GM18870 (cell line): Measurements from ENCODE around the gene BRPF1.
A peak's percentile ranks its signal among the peaks of the same experiment; 100 is the strongest.

ENCODE experiments used
- ATAC-seq: cut with Tn5 transposase; IDR thresholded peaks from one replicate; pipeline ENCODE4 v1.9.1; 2021; ENCODE audit warnings: moderate library complexity; ENCODE audit not compliant: unreplicated experiment

The BRPF1 gene

DNA sequence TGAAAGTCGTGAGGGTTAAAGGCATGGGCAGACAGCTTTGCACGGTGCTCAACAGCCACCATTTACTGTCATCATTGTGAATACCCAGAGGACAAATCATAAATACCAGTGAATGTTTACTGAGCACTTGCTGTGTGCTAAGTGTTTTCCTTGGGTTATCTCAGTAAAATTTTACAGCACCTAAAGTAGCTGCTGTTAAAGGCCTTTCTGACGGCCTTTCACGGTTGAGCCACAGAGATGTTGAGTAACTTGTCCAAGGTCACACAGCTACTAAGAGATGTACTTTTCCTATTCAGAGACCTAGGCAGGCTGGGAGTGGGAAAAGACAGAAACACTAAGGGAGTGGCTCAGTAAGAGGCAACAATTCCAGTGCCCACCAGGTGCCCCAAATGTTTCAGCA lies 28.3 kb upstream of the BRPF1 start:
- no peak for ATAC-seq

DNA sequence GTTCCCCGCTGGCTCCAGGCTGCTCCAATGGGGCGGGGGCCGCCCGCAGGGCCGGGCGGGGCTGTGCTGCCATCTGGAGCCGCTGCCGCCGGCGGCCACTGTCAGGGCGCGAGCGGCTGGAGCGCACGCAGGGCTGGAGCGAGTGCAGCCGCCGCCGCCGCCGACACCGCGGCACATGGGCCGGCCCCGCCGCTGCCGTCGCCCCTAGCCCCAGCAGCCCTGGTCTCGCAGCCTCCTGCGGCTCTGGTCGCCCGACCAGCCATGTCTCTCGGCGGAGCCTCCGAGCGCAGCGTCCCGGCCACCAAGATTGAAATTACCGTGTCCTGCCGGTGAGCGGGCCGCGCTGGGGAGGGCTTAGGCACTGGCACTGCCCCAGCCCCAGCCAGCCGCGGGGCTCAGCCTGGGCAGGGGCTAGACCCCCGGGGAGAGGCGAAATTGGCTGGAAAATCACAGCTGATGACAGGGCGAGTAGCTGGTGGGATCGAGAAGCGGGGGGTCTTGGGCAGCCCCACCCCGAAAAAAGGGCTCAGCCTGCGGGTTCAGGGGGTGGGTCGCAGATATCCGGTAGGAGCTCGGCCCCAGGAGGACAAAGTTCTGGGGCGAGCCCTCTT lies 27.7 kb upstream of the BRPF1 start, which contains the start of gene CPNE9:
Gene CPNE9, plus strand, starts transcription at position 98 of the 611 bp plus-strand sequence. Its CDS starts 164 bp downstream, at position 262.
- ATAC-seq, result no peak

DNA sequence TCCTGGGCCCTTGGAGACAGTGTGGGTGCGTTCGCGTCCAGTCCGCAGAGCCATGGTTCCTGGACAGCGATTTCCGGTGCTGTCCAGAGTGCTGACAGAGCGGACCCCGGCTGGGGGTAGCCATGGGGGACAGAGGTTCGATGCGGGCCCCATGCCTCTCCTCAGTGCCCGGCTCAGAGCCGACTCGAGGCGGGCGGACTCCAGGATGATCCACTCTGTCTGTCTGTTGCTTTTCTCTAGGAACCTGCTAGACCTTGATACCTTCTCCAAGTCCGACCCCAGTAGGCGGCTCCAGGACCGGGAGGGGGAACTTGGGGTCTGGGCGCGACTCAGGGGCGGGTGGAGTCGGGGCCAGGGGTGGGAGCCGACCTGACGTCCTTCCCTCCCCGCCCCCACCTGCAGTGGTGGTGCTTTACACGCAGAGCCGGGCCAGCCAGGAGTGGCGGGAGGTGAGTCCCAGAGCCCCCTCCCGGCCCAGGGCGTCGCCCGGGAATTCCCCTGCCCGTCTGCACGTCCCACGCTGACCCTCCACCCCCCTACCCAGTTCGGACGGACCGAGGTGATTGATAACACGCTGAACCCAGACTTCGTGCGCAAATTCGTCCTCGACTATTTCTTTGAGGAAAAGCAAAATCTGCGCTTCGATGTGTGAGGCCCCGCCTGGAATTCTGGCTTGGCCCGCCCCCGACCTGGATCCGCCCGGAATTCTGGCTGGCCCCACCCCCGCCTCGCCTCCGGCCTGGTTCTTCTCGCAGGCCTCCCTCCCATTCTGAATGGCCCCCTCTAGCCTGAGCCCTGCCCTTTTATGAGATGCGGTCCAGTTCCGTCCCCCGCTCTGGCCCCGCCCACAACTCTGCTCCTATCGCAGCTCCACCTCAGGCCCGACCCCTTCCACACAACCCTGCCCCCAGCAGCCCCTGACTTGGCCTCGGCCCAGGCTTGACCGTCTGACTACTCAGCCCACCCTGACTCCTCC lies 26.9 kb upstream of the BRPF1 start:
- ATAC-seq, result no peak

DNA sequence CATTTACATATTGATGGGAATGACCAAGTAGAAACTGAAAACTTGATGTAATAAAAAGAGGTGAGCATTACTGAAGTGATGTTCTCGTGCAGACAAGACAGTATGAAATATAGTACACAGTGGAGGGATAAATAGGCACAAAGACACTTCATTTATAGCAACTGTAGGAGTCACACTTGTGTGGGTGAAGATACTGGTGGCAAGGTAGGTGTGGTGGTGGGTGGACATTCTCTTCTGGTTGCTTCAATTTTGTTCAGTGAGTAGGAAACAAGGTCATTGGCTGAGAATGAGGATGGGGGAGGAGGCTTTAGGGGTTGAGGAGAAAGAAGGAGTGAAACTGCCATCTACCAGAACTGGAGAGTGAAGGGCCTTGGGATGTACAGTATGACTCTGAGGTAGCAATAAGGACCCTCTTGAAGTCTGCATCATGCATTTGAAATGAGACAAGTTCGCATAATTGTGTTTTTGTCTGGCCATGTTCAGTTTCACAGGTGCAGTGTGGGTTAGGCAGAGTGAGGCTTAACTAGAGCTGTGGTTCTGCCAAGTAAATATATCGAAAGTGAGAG lies 21.3 kb upstream of the BRPF1 start:
- no peak for ATAC-seq

DNA sequence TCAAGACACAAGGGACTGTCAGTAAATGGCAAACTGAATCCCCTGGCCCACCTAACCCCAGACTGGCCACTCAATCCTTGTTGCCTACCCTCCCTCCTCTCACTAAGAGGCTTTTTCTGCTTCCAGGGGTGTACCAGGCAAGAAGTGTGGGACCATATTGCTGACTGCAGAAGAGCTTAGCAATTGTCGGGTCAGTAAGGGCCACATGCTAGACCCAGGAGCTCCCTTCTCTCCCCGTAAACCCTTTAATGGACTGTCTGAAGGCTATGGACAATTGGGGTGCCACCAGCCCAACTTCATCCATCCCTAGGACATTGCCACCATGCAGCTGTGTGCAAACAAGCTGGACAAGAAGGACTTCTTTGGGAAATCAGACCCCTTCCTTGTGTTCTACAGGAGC lies 19.1 kb upstream of the BRPF1 start:
- no peak for ATAC-seq

DNA sequence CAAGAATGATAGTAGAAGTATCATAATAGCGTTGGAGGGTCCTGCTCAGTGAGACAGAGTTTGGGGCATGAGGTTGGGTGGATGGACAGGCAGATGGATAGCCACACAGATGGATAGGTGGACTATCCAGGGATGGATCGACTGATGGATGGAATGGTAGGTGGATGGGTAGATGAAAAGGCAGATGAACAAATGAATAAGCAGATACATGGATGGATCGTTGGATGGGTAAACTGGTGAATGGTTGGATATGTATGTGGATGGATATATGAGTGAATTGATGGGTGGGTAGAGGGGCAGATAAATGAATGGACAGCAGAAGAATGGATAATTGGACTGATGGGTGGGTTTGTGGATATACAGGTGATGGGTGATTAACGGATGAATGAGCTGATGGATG lies 18.4 kb upstream of the BRPF1 start:
- no peak for ATAC-seq

DNA sequence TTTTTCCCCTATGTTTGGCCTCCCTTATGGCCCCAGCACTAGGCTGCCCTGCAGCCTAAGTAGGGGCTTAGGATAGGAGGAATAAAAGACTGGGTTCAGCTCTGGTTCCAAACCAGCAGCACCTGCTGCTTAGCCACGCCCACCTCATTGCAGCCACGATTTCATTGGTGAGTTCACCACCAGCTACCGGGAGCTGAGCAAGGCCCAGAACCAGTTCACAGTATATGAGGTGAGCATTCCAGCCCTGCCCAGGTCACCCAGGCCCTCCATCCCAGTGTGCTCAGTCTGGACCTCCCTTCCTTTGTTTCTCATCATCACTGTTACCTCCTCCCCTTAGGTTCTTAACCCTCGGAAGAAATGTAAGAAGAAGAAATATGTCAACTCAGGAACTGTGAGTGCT lies 16.4 kb upstream of the BRPF1 start:
- no peak for ATAC-seq

DNA sequence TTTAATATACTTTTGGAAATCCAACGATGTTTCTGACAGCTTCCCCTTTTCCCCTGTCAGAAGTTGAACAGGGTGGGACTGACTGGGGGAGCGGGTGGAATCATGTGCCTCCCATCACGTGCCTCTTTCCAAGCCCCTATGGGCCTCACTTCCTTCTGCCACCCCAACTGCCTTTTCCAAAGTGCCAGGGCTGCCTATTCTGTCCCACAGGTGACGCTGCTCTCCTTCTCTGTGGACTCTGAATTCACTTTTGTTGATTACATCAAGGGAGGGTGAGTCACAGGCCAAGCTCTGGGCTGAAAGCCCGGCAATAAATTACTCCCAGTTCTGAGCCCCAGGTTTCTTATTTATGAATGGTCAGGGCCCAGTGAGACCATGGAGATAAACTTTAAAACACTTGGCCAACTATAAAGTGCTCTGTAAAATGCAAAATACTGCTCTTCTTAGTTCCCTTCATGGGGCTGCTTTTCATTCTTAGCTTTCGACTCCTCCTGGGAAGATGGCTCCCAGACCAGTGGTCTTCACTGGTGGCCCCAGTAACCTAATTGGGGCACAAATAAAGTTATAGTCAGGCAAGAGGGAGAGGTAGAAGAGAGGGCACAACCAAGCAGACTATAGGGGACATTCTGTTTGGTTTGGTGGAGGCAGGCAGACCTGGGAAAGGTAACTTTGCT lies 15.6 kb upstream of the BRPF1 start:
- ATAC-seq, result no peak

DNA sequence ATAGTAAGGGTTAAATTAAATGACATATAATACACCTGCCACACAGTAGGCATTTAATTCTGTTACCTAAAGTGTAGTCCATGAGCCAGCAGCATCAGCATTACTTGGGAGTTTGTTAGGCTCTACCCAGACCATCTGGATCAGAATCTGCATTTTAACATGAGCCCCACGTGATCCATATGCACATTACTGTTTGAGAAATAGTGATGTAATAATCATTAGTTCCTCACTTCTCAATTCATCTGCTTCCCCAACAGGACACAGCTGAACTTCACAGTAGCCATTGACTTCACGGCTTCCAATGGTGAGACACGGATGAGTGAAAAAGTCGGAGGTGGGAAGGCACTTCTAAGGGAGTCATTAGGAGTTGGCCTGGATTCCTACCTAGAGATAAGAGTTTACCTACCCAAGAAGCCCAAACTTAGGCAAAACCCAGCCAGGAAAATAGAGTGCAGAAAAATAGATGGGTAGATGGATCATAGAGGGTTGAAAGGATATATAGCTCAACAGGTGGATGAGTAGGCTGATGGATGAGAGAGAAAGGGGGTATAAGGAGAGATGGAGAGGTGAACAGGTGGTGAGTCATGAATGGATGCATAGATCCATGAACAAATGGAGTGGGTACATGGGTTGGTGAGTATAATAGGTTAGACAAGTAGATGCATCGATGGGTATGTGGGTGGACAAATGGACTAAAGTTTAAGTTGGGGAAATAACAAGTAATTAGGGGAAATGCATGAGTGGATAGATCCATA lies 14.6 kb upstream of the BRPF1 start:
- no peak for ATAC-seq

DNA sequence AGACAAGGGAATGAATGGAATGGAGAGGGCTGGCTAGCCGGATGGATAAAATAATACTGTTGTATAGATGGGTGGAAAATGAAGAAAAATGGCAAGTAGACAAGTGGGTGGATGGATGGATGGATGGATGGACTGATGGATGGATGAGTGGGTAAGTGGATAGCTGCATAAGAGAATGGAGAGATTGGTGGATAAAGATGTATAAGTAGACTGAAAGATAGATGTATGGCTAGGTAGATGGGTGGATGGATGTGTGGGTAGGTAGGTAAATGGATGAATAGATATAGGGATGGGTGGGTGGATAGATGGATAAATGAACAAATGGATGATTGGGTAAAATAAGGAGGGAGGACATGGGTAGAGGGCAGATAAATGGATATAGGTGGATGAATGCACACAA lies 14.0 kb upstream of the BRPF1 start:
- no peak for ATAC-seq

DNA sequence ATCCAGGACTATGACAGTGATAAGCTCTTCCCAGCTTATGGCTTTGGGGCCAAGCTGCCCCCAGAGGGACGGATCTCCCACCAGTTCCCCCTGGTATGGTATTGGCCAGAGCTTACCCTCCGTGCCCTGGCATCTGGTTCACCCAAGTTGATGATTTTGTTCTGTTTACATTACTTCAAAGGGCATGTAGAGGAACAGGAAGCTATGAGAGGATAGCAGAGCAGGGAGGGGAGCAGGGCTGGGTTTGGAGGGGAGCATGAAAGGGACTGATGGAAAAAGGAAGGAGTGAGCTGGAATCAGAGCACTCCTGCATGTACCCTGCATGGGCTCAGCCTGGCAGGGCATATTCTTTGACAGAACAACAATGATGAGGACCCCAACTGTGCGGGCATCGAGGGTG lies 13.4 kb upstream of the BRPF1 start:
- no peak for ATAC-seq

DNA sequence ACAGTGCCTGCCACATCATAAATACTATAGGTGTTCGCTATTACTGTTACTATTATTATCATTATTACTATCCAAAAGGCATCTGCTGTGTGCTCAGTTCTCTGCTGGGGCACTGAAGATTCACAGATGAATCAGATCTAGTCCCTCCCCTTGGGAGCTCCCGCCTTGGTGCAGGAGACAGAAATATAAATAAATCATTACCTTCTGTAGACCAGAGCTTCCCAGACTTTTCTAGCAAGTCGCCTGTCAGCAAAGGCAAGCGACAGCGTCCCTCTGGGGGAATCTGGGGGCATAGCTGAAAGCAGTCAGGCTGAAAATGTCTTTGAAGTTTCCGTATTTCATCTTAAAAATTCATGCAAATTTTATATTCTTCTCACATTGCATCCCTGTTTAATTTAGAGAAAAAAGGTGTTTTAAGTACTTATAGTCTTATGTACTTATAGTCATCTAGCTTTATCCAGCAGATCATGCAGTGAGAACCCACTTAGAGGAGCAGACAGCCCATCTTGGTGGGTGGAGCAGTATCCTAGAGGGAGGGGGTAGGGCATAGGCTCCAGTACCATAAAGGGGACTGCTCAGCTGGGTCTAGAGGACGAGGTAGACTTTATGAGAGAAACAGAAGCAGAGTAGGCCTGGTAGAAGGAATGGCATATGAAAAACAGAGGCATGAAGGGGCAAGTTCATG lies 10.4 kb upstream of the BRPF1 start:
- no peak for ATAC-seq

DNA sequence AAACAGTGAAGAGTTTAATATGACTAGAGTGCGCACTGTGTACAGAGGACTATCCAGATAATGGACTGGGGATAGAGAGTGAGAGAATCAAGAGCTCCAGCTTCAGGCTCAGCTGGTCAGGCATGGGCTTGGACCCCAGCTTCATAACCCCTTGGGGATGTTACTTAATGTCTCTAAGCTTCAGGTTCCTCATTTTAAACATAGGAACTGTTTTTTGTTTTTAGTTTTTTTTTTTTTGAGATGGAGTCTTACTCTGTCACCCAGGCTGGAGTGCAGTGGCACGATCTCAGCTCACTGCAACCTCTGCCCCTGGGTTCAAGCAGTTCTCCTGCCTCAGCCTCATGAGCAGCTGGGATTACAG lies 9.9 kb upstream of the BRPF1 start:
- ATAC-seq, result no peak

DNA sequence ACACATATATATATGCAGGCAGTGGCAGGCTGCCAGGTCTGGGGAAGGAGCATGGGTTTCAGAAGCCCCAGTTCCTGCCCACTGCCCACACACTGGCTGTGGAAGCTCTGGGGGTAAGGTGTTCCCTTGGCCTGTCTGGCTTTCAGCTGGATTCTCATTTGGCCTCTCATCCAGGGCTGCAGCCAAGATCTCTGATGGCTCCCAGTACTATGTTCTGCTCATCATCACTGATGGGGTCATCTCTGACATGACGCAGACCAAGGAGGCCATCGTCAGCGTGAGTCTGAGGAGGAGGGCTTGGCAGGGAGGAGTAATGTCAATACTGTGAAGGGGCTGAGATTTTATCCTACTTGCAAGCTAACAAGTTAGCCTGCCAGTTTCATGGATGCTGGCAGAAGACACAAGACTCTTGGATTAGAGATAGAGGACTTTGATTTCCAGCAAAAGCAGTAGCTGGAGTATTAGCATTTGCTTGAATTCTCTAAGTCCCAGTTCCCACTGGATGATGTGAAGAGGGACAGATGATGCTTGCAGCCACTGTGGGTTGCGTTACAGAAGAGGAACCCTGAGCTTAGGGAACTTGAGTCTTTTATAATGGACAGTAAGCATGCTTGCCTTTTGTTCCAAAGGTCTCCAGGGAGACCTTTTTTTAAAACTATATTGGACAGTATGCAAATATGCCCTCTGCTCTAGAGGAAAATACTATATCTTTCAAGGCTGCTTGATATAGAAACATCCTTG lies 5.6 kb upstream of the BRPF1 start:
- no peak for ATAC-seq

DNA sequence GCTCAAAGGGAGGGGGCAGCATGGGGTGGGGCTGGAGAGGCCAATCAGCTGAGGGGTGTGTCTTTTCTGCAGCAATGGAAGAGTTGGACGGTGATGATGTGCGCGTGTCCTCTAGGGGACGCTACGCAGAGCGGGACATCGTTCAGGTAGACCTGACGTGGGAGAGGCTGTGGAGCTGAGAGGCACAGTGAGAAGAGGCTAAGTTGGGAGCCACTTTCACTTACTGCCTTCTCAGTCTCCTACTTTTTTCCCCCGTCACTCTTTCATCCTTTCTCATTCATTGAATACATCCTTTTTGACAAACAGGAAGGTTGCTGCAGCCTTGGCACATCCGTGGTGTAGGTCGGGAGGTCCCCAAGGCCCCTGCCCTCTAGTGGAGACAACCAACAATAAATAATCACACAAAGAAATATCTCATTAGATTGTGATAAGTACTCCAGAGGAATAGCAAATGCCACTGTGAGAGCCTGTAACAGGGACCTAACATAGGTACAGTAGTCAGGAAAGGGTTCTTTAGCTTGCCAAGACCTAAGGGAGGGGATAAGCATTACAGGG lies 4.4 kb upstream of the BRPF1 start:
- ATAC-seq, result no peak

DNA sequence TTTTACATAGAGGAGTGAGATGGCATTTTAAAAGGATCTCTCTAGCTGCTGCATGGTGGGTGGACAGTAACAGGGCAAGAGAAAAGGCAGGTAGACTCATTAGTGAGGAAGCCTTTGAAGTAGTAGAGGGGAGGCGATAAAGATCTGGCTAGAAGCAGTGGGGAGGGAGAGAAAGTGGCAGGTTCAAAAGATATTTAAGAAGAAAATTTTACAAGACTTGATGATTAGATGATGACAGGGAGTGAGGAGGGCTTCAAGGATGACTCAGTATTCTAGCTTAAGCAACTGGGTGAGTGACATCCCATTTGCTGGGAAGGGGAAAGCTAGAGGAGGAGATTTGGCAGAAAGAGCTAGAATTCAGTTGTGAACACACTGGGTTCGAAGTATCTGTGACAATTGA lies 3.8 kb upstream of the BRPF1 start:
- no peak for ATAC-seq

DNA sequence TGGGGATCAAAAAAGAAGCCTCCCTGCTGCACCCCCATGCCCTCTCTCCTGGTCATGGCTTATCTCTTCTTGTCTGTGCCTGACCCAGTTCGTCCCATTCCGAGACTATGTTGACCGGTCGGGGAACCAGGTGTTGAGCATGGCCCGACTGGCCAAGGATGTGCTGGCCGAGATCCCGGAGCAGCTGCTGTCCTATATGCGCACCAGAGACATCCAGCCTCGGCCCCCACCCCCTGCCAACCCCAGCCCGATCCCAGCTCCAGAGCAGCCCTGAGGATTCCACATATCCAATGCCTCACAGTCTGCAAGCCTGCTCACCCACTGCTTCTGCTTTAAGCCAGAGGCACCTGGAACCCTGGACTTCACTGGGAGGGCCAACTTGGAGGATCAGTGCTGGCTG lies 2.1 kb upstream of the BRPF1 start:
- no peak for ATAC-seq

DNA sequence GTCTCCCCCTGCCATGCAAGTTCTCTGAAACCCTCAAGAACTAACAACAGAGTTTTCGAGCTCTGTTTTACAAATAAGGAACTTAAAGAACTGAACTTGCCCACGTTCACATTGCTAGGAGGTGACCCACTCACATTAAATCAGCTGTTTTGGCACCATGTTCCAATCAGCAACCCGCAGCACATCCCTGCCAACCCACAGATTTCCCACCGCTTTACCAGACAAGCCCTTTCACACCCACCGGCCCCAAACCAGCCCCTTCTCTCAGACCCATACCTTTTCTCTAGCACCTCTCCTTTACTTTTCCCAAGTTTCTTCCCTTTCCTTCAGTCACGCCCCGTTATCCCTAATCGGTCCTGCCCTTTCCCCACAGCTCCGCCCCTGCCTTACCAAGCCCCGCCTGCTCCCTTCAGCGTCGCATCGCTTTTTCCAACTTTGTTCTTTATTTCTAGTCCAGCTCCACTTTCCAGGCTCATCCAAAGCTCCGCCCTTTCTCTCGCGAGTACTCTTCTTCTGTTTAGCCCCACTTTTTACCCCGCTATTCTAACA lies 804 bp upstream of the BRPF1 start:
- ATAC-seq, result peak; percentile 57
